Measurements from ENCODE around the gene COL16A1.

COL16A1 gene

GRCh38 chr1:31665234-31665878 is 38.5 kb downstream of the COL16A1 start:
- DNase-seq (ENCODE audit: low read depth): no peak

GRCh38 chr1:31664528-31664927 is 39.3 kb downstream of the COL16A1 start:
- DNase-seq (ENCODE audit: low read depth): no peak

GRCh38 chr1:31663622-31664452 is 40.0 kb downstream of the COL16A1 start:
- peak; percentile 44 for DNase-seq (ENCODE audit: low read depth)

- DNase-seq (ENCODE audit: low read depth): no peak
Observed at GRCh38 chr1:31662463-31662862, 41.4 kb downstream of the COL16A1 start.

- DNase-seq (ENCODE audit: low read depth): no peak
Observed at GRCh38 chr1:31661856-31662255, 42.0 kb downstream of the COL16A1 start.

GRCh38 chr1:31660871-31661455 is 42.9 kb downstream of the COL16A1 start:
- no peak for DNase-seq (ENCODE audit: low read depth)

- no peak for DNase-seq (ENCODE audit: low read depth)
Observed at GRCh38 chr1:31659889-31660288, 43.9 kb downstream of the COL16A1 start.

- no peak for DNase-seq (ENCODE audit: low read depth)
Observed at GRCh38 chr1:31658721-31659120, 45.1 kb downstream of the COL16A1 start.

- no peak for DNase-seq (ENCODE audit: low read depth)
Observed at GRCh38 chr1:31657972-31658510, 45.8 kb downstream of the COL16A1 start.

- no peak for DNase-seq (ENCODE audit: low read depth)
Observed at GRCh38 chr1:31657020-31657804, 46.6 kb downstream of the COL16A1 start.

- DNase-seq (ENCODE audit: low read depth): no peak
Observed at GRCh38 chr1:31655756-31656155, 48.1 kb downstream of the COL16A1 start.

GRCh38 chr1:31655104-31655503 is 48.7 kb downstream of the COL16A1 start:
- DNase-seq (ENCODE audit: low read depth): no peak

GRCh38 chr1:31654474-31654776 is 49.4 kb downstream of the COL16A1 start:
- no peak for DNase-seq (ENCODE audit: low read depth)

GRCh38 chr1:31653717-31654473 is 49.9 kb downstream of the COL16A1 start:
- no peak for DNase-seq (ENCODE audit: low read depth)

- DNase-seq (ENCODE audit: low read depth): no peak
Observed at GRCh38 chr1:31652891-31653499, 50.8 kb downstream of the COL16A1 start.

GRCh38 chr1:31651766-31652165 is 52.1 kb downstream of the COL16A1 start:
- DNase-seq (ENCODE audit: low read depth): no peak

GRCh38 chr1:31651089-31651420 is 52.8 kb downstream of the COL16A1 start:
- DNase-seq (ENCODE audit: low read depth): no peak

- no peak for DNase-seq (ENCODE audit: low read depth)
Observed at GRCh38 chr1:31650161-31651088, 53.4 kb downstream of the COL16A1 start.

- no peak for DNase-seq (ENCODE audit: low read depth)
Observed at GRCh38 chr1:31648641-31649357, 55.0 kb downstream of the COL16A1 start.
